ENCODE results near the gene STXBP1. TPM values are rescaled to one million over a fixed set of nuclear protein-coding genes. Genes with fewer than 3 reads are reported as not detected.
A peak's percentile ranks its signal among the peaks of the same experiment; 100 is the strongest.

Gene STXBP1
- total and polyA plus RNA-seq, 9 of the 15 experiments (the other 6 are each of a cell fraction or from before 2014, with no cell fraction given): 4.6 to 35.1 (median 9.7) TPM

- TF ChIP-seq BRF1 (IDR thresholded peaks at IDR 0.05; ENCODE audit: borderline replicate concordance, extremely low read depth, insufficient read length) (no peak), DMBX1 (CRISPR knock-in tag; IDR thresholded peaks at IDR 0.05; ENCODE audit: borderline replicate concordance) (peak; percentile 83; the same call in 1 of the 2 replicates), TBP (optimal IDR thresholded peaks at IDR 0.05; ENCODE audit: low read depth, low read length) (peak; percentile 86), AFF4 (CRISPR knock-in tag; IDR thresholded peaks at IDR 0.05) (peak; percentile 94), ZNF785 (CRISPR knock-in tag; IDR thresholded peaks at IDR 0.05) (no peak), SIRT6 (IDR thresholded peaks at IDR 0.05; ENCODE audit: low read depth, low read length) (no peak), ZKSCAN1 (IDR thresholded peaks at IDR 0.05; ENCODE audit: low read depth, low read length) (no peak), POLR2AphosphoS2 (IDR thresholded peaks at IDR 0.05; ENCODE audit: low read length) (no peak), ZNF184 (CRISPR knock-in tag; IDR thresholded peaks at IDR 0.05) (no peak), EP300 (IDR thresholded peaks at IDR 0.05; ENCODE audit: low read length) (no peak), MNT (conservative IDR thresholded peaks at IDR 0.05) (peak; percentile 52 to 83; a peak in 2 of 4 replicates), NELFE (IDR thresholded peaks at IDR 0.05; ENCODE audit: insufficient read depth, insufficient read length) (no peak), ZNF143 (CRISPR knock-in tag; IDR thresholded peaks at IDR 0.05) (no peak), PCBP1 (IDR thresholded peaks at IDR 0.05; ENCODE audit: low read depth, low read length, poor library complexity, severe bottlenecking) (no peak), ZNF57 (CRISPR knock-in tag; IDR thresholded peaks at IDR 0.05) (no peak), PPARD (CRISPR knock-in tag; IDR thresholded peaks at IDR 0.05) (no peak), E4F1 (CRISPR knock-in tag; IDR thresholded peaks at IDR 0.05; ENCODE audit: borderline replicate concordance) (peak; percentile 50; the same call in 1 of the 2 replicates), NRF1 (conservative IDR thresholded peaks at IDR 0.05 in 1 of 2, IDR thresholded peaks at IDR 0.05 in 1 of 2) (peak in 1 of 2 experiments; percentile 32; a peak in 3 of 4 replicates), ZBTB17 (CRISPR knock-in tag; IDR thresholded peaks at IDR 0.05) (peak; percentile 79), KDM4B (IDR thresholded peaks at IDR 0.05; ENCODE audit: borderline replicate concordance in 2 of 2, low read depth in 1 of 2) (no peak), ETV1 (tag; conservative IDR thresholded peaks at IDR 0.05; ENCODE audit: low read depth) (peak; percentile 84)
These were observed 87.1 kb downstream of the STXBP1 start (continued) for GRCh38 chr9:127698985-127699670.

All from K562 (cell line).